ENCODE measurements around the gene GPRIN3. TPM values are rescaled to one million over a fixed set of nuclear protein-coding genes. Genes with fewer than 3 reads are reported as not detected.

GPRIN3 gene
- total and polyA plus RNA-seq, 2 of the 13 experiments (the other 11 are each of a cell fraction or from before 2014, with no cell fraction given), result not detected

DNA sequence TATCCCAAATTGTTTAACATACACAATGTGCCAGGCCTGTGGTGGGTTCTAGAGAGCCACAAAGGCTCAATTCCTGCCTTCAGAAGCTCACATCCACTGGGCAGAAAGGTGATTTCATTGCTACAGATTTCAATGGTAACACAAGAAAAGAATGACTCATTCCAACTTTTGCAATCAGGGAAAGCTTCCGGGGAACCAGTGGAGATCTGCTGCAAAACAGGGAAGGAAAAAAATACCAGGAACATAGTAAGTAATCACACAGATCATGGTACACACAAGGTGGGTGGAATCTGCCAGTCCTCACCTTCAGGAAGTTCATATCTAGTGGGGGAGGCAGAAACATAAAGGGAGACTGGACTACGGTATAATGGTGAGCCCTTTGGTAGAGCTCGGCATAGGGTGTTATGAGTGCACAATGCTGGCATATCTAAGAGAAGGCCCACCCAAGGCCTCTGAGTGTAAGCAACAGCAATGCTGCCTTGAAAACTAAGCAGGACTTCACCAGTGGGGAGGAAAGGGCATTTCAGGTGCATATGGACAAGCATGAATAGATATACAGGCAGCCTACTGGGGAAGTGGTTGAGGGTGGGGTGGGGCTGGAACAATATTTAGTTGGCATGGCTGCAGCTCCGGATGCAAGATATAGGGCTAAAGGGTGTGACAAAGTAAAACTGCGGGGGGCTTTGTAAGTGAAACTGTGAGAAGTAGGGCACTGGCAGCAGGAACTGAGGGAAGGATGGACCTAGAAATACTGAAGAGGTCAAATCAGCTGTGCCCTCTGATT lies 24.2 kb downstream of the GPRIN3 start:
- Histone ChIP-seq H3K27me3 (ENCODE audit: control insufficient read depth in 1 of 2, insufficient read depth in 2 of 2, low read length in 2 of 2) (no peaks in the 10 kb centered on the region; a peak in 1 of 5 replicates), H3K9me3 (ENCODE audit: low read length) (no peaks in the 10 kb centered on the region), H2AFZ (ENCODE audit: low read length) (no peak overlapping the region), H4K20me1 (ENCODE audit: insufficient read depth, low read length) (no peaks in the 10 kb centered on the region), H3K4me2 (ENCODE audit: low read depth, low read length) (no peak overlapping the region), H3K27ac (ENCODE audit: extremely low read length, insufficient read depth, low read length) (no peak overlapping the region), H3K4me3 (replicated peaks in 1 of 3; ENCODE audit: insufficient read depth in 1 of 3, low read depth in 2 of 3, low read length in 3 of 3) (no peak overlapping the region), H3K9ac (ENCODE audit: insufficient read depth, low read depth, low read length) (no peak overlapping the region), H3K4me1 (ENCODE audit: insufficient read depth, low read length) (no peaks in the 10 kb centered on the region), H3K36me3 (replicated peaks in 1 of 2; ENCODE audit: control insufficient read depth in 1 of 2, insufficient read depth in 2 of 2, low read length in 2 of 2) (no peaks in the 10 kb centered on the region; a peak in 1 of 5 replicates), H3K79me2 (ENCODE audit: insufficient read depth, low read length) (no peaks in the 10 kb centered on the region)
- CTCF ChIA-PET (ENCODE audit: low intra/inter-chr PET ratio, low total read pairs), result no interaction called here
- in situ Hi-C loops (cut with HindIII; ENCODE audit: extremely low pct_ligation_motif_present, low pct_unique_long_range_greater_than_20kb) (no loop called here), intact Hi-C loops (cut with micrococcal nuclease; ENCODE audit: unreplicated experiment) (no loop called here)
- DNase-seq (ENCODE audit: low spot score) (peak; percentile 8), FAIRE-seq (no peak), ATAC-seq (no peak; the same call in 2 of the 3 replicates)
- POLR2A ChIA-PET, result no interaction called here
- 21% methylated on average over 5 of the region's 5 CpGs for WGBS (ENCODE audit: low lambda C conversion rate)
- TF ChIP-seq IKZF4 (CRISPR knock-in tag; IDR thresholded peaks at IDR 0.05; ENCODE audit: borderline replicate concordance, low read depth, not compliant biosample characterization) (no peak), GABPA (IDR thresholded peaks at IDR 0.05; ENCODE audit: low read depth, low read length) (no peak), GABPA (CRISPR knock-in tag; IDR thresholded peaks at IDR 0.05; ENCODE audit: low read depth) (peak; percentile 24; the same call in 1 of the 2 replicates), ZNF12 (CRISPR knock-in tag; IDR thresholded peaks at IDR 0.05) (no peak), LCORL (IDR thresholded peaks at IDR 0.05) (no peak), LCORL (CRISPR knock-in tag; IDR thresholded peaks at IDR 0.05) (no peak), ZNF546 (CRISPR knock-in tag; conservative IDR thresholded peaks at IDR 0.05) (no peak), ISX (CRISPR knock-in tag; conservative IDR thresholded peaks at IDR 0.05) (no peak), ZNF605 (CRISPR knock-in tag; IDR thresholded peaks at IDR 0.05) (no peak), ZNF839 (CRISPR knock-in tag; IDR thresholded peaks at IDR 0.05; ENCODE audit: borderline replicate concordance) (no peak), FOSL2 (CRISPR knock-in tag; IDR thresholded peaks at IDR 0.05) (peak; percentile 64), NR2F1 (CRISPR knock-in tag; IDR thresholded peaks at IDR 0.05) (no peak), HNRNPUL1 (IDR thresholded peaks at IDR 0.05; ENCODE audit: low read depth, low read length) (no peak), REL (CRISPR knock-in tag; conservative IDR thresholded peaks at IDR 0.05) (no peak)
- TF ChIP-seq, protein P1, sequence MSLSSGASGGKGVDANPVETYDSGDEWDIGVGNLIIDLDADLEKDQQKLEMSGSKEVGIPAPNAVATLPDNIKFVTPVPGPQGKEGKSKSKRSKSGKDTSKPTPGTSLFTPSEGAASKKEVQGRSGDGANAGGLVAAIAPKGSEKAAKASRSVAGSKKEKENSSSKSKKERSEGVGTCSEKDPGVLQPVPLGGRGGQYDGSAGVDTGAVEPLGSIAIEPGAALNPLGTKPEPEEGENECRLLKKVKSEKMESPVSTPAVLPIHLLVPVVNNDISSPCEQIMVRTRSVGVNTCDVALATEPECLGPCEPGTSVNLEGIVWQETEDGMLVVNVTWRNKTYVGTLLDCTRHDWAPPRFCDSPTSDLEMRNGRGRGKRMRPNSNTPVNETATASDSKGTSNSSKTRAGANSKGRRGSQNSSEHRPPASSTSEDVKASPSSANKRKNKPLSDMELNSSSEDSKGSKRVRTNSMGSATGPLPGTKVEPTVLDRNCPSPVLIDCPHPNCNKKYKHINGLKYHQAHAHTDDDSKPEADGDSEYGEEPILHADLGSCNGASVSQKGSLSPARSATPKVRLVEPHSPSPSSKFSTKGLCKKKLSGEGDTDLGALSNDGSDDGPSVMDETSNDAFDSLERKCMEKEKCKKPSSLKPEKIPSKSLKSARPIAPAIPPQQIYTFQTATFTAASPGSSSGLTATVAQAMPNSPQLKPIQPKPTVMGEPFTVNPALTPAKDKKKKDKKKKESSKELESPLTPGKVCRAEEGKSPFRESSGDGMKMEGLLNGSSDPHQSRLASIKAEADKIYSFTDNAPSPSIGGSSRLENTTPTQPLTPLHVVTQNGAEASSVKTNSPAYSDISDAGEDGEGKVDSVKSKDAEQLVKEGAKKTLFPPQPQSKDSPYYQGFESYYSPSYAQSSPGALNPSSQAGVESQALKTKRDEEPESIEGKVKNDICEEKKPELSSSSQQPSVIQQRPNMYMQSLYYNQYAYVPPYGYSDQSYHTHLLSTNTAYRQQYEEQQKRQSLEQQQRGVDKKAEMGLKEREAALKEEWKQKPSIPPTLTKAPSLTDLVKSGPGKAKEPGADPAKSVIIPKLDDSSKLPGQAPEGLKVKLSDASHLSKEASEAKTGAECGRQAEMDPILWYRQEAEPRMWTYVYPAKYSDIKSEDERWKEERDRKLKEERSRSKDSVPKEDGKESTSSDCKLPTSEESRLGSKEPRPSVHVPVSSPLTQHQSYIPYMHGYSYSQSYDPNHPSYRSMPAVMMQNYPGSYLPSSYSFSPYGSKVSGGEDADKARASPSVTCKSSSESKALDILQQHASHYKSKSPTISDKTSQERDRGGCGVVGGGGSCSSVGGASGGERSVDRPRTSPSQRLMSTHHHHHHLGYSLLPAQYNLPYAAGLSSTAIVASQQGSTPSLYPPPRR (CRISPR knock-in tag; IDR thresholded peaks at IDR 0.05; ENCODE audit: borderline replicate concordance), result no peak
- TF ChIP-seq, protein P2, sequence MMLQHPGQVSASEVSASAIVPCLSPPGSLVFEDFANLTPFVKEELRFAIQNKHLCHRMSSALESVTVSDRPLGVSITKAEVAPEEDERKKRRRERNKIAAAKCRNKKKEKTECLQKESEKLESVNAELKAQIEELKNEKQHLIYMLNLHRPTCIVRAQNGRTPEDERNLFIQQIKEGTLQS (CRISPR knock-in tag; IDR thresholded peaks at IDR 0.05), result no peak
- BruUV-seq (replicated peaks), result no TSS peak

Data from HepG2 (cell line).